Skeletal muscle tissue (tissue), 4 donors: ENCODE results near the gene RELCH. TPM values are rescaled to one million over a fixed set of nuclear protein-coding genes. Genes with fewer than 3 reads are reported as not detected.

ENCODE experiments used
- H3K27ac ChIP-seq: one replicate; pipeline ENCODE4 v1.7.0; 2013; ENCODE audit warnings: mild to moderate bottlenecking, low read depth, low read length, inconsistent platforms
- H3K27me3 ChIP-seq, 3 donors: one replicate each; pipeline ENCODE4 v1.7.0; 2013; ENCODE audit warnings: low read length in 3 of 3; ENCODE audit not compliant: control insufficient read depth in 3 of 3, insufficient read depth in 3 of 3
- H3K36me3 ChIP-seq, 3 donors: one replicate each; pipeline ENCODE4 v1.7.0; 2013; ENCODE audit warnings: low read length in 3 of 3; ENCODE audit not compliant: control insufficient read depth in 3 of 3, insufficient read depth in 3 of 3
- H3K4me1 ChIP-seq, 3 donors: one replicate each; pipeline ENCODE4 v1.7.0; 2013; ENCODE audit warnings: low read length in 3 of 3, mild to moderate bottlenecking in 3 of 3; ENCODE audit not compliant: control insufficient read depth in 3 of 3, insufficient read depth in 3 of 3
- H3K4me3 ChIP-seq, 3 donors: one replicate each; pipeline ENCODE4 v1.7.0; 2013; ENCODE audit warnings: low read length in 3 of 3
- H3K9ac ChIP-seq, 3 donors: one replicate each; pipeline ENCODE4 v1.7.0; 2013; ENCODE audit warnings: low read length in 3 of 3, mild to moderate bottlenecking in 3 of 3, moderate library complexity in 2 of 3, low read depth in 1 of 3
- H3K9me3 ChIP-seq, 3 donors: one replicate each; pipeline ENCODE4 v1.7.0; 2013; ENCODE audit warnings: low read length in 3 of 3; ENCODE audit not compliant: control insufficient read depth in 3 of 3
- total RNA-seq: library from RNA; depleted of rRNA; stranded (reverse); fragments of >200 nt; gene quantifications from one replicate; pipeline ENCODE4 v1.2.3, GENCODE V29; 2014
- donor health status: Osteomylitis.

RELCH gene
- total RNA-seq, 1 donor from 2014 or later: 30.3 TPM

GRCh38 chr18:62342884-62343283 is 155.8 kb downstream of the RELCH start:
- Histone ChIP-seq H3K9ac (no peak overlapping the region), H3K4me1 (peaks cover 0 to 6% (median 0%) of the 10 kb centered on the region in 3 donors), H3K36me3 (no peaks in the 10 kb centered on the region), H3K27ac (no peak overlapping the region), H3K27me3 (peaks cover 3 to 12% (median 7%) of the 10 kb centered on the region in 3 donors), H3K4me3 (no peak overlapping the region), H3K9me3 (no peaks in the 10 kb centered on the region)

GRCh38 chr18:62343316-62343715 is 156.3 kb downstream of the RELCH start:
- no peaks in the 10 kb centered on the region for H3K36me3 ChIP-seq
- no peak overlapping the region for H3K27ac ChIP-seq
- H3K9ac ChIP-seq: no peak overlapping the region
- H3K27me3 ChIP-seq: peaks cover 3 to 12% (median 7%) of the 10 kb centered on the region in 3 donors
- H3K4me3 ChIP-seq: no peak overlapping the region
- no peaks in the 10 kb centered on the region for H3K9me3 ChIP-seq
- peaks cover 0 to 6% (median 0%) of the 10 kb centered on the region in 3 donors for H3K4me1 ChIP-seq

DNA sequence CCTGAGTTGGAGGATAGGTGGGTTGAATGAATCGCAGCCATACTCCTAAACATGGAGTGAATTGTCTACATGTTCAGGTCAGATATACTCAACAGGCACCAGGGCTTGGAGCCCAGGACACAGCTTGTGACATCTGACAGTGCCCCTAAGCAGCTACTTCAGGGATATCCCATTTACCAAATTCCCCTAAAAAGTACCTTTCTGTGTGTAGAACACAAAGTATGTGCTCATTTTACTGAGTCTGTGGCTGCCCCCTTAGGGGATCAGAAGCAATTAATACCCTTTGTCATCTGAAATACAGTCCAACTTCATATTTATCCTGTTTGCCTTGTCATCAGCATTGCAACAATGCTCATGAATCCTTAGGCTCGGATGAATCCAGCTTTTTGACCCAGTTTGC is 158.9 kb downstream of the RELCH start:
- Histone ChIP-seq H3K27me3 (peaks cover 0 to 7% (median 4%) of the 10 kb centered on the region in 3 donors), H3K27ac (no peak overlapping the region), H3K36me3 (no peaks in the 10 kb centered on the region), H3K4me1 (peaks cover 0 to 6% (median 0%) of the 10 kb centered on the region in 3 donors), H3K9ac (no peak overlapping the region), H3K4me3 (no peak overlapping the region), H3K9me3 (no peaks in the 10 kb centered on the region)

GRCh38 chr18:62346333-62347088 is 159.5 kb downstream of the RELCH start:
- Histone ChIP-seq H3K4me1 (peaks cover 0 to 6% (median 0%) of the 10 kb centered on the region in 3 donors), H3K27me3 (peaks cover 0 to 5% (median 4%) of the 10 kb centered on the region in 3 donors), H3K27ac (no peak overlapping the region), H3K9me3 (no peaks in the 10 kb centered on the region), H3K36me3 (no peaks in the 10 kb centered on the region), H3K4me3 (no peak overlapping the region), H3K9ac (no peak overlapping the region)

DNA sequence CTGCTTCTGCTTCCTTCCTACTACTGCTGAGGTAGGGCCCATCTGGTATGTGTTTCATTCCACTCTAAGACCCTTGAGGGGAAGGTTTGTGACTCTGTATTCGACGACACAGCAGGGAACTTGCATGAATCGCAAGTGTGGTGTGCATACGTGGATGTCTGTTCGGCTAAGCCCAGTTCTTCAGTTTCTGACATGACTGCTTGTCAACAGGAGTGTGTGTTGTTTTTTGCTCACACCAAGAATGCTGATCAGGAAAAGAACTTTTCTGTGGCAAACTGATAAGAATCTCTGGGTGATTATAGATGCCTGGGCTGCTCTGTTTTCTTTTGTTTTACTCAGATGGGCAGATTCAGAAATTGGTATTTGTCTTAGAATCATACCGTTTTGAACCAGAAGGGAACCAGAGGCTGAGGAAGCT is 160.0 kb downstream of the RELCH start:
- H3K9me3 ChIP-seq: no peaks in the 10 kb centered on the region
- no peaks in the 10 kb centered on the region for H3K36me3 ChIP-seq
- H3K27ac ChIP-seq: no peak overlapping the region
- H3K4me3 ChIP-seq: no peak overlapping the region
- H3K9ac ChIP-seq: no peak overlapping the region
- peaks cover 0 to 6% (median 0%) of the 10 kb centered on the region in 3 donors for H3K4me1 ChIP-seq
- H3K27me3 ChIP-seq: peaks cover 0 to 4% (median 4%) of the 10 kb centered on the region in 3 donors

DNA sequence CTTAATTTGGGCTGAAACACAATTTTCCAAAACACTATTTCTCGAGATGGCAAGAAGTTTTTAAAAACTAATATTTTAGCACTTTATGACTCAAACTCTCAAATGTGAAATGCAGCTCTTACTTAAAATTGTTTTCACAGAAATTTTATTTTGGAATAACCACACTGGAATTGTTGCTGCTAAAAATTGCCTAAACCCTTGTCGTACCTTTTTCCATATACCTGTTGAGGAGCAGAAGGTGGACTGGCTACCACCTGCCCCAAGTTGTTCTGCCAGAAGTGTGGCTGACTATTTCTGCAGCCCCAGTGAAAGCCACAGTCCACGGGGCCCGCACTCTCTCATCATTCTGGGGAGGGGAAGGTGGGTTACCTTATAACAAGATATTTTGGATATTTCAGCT is 161.4 kb downstream of the RELCH start:
- H3K27me3 ChIP-seq: peaks cover 0 to 4% (median 4%) of the 10 kb centered on the region in 3 donors
- H3K9ac ChIP-seq: no peak overlapping the region
- H3K36me3 ChIP-seq: no peaks in the 10 kb centered on the region
- H3K9me3 ChIP-seq: no peaks in the 10 kb centered on the region
- H3K4me1 ChIP-seq: peaks cover 0 to 6% (median 0%) of the 10 kb centered on the region in 3 donors
- H3K27ac ChIP-seq: no peak overlapping the region
- no peak overlapping the region for H3K4me3 ChIP-seq

GRCh38 chr18:62353170-62353569 is 166.1 kb downstream of the RELCH start:
- Histone ChIP-seq H3K27ac (no peak overlapping the region), H3K9ac (no peak overlapping the region), H3K9me3 (no peaks in the 10 kb centered on the region), H3K4me1 (no peaks in the 10 kb centered on the region), H3K36me3 (no peaks in the 10 kb centered on the region), H3K27me3 (peaks cover 0 to 4% (median 0%) of the 10 kb centered on the region in 3 donors), H3K4me3 (no peak overlapping the region)

- no peaks in the 10 kb centered on the region for H3K9me3 ChIP-seq
- no peak overlapping the region for H3K9ac ChIP-seq
- H3K27ac ChIP-seq: no peak overlapping the region
- H3K4me3 ChIP-seq: no peak overlapping the region
- H3K36me3 ChIP-seq: no peaks in the 10 kb centered on the region
- no peaks in the 10 kb centered on the region for H3K4me1 ChIP-seq
- H3K27me3 ChIP-seq: no peaks in the 10 kb centered on the region
These were observed 167.1 kb downstream of the RELCH start for GRCh38 chr18:62354151-62354550.

- Histone ChIP-seq H3K4me3 (no peak overlapping the region), H3K4me1 (no peaks in the 10 kb centered on the region), H3K36me3 (no peaks in the 10 kb centered on the region), H3K27me3 (no peaks in the 10 kb centered on the region), H3K27ac (no peak overlapping the region), H3K9ac (no peak overlapping the region), H3K9me3 (no peaks in the 10 kb centered on the region)
These were observed 170.1 kb downstream of the RELCH start for GRCh38 chr18:62357079-62357719.
